GM19035 (cell line): Measurements from ENCODE around the gene DUOXA1.
"Not testable (repeated sequence)": the region's sequence is repeated elsewhere in the genome, so short reads cannot be mapped to it uniquely, and the experiment has no call there.

ENCODE experiments used
- ATAC-seq: cut with Tn5 transposase; IDR thresholded peaks from one replicate; pipeline ENCODE4 v1.9.1; 2021; ENCODE audit not compliant: unreplicated experiment

Gene DUOXA1

GRCh38 chr15:45151998-45152828, 22.5 kb upstream of the DUOXA1 start:
- ATAC-seq, result no peak

- no peak for ATAC-seq
Measured at GRCh38 chr15:45150997-45151396, 21.3 kb upstream of the DUOXA1 start.

- no peak for ATAC-seq
Measured at GRCh38 chr15:45150481-45150880, 20.8 kb upstream of the DUOXA1 start.

GRCh38 chr15:45149060-45149459, 19.4 kb upstream of the DUOXA1 start:
- no peak for ATAC-seq

- ATAC-seq, result no peak
Measured at GRCh38 chr15:45148076-45149059, 18.7 kb upstream of the DUOXA1 start.

GRCh38 chr15:45147606-45148005, 17.9 kb upstream of the DUOXA1 start:
- ATAC-seq, result no peak

GRCh38 chr15:45146405-45146804, 16.7 kb upstream of the DUOXA1 start:
- ATAC-seq, result no peak

- no peak for ATAC-seq
Measured at GRCh38 chr15:45144775-45145174, 15.1 kb upstream of the DUOXA1 start.

GRCh38 chr15:45143946-45144345, 14.3 kb upstream of the DUOXA1 start:
- ATAC-seq, result no peak

- no peak for ATAC-seq
Measured at GRCh38 chr15:45143056-45143455, 13.4 kb upstream of the DUOXA1 start.

- ATAC-seq, result no peak
Measured at GRCh38 chr15:45141386-45141785, 11.7 kb upstream of the DUOXA1 start.

GRCh38 chr15:45140557-45141250, 11.0 kb upstream of the DUOXA1 start:
- ATAC-seq, result no peak

GRCh38 chr15:45139770-45140169, 10.1 kb upstream of the DUOXA1 start:
- no peak for ATAC-seq

- ATAC-seq, result no peak
Measured at GRCh38 chr15:45138814-45139765, 9.4 kb upstream of the DUOXA1 start.

- ATAC-seq, result no peak
Measured at GRCh38 chr15:45137703-45138102, 8.0 kb upstream of the DUOXA1 start.

- no peak for ATAC-seq
Measured at GRCh38 chr15:45136378-45136764, 6.7 kb upstream of the DUOXA1 start.

GRCh38 chr15:45135705-45136377, 6.2 kb upstream of the DUOXA1 start:
- ATAC-seq, result not testable (repeated sequence)

- no peak for ATAC-seq
Measured at GRCh38 chr15:45134682-45135604, 5.3 kb upstream of the DUOXA1 start.
